Esophagus muscularis mucosa (tissue), 4 donors: ENCODE results near the gene C6orf163. TPM values are rescaled to one million over a fixed set of nuclear protein-coding genes. Genes with fewer than 3 reads are reported as not detected.

Source experiments
- DNase-seq: peaks from one replicate; pipeline ENCODE4 v3.0.0-alpha.2; 2017; ENCODE audit errors: extremely low spot score
- H3K27ac ChIP-seq, 4 donors: fragments of 200-600 bp; sonication (generic); replicated peaks in 1 of 4; 1 replicate in 3 of 4; 2 replicates in 1 of 4; pipeline ENCODE4 v1.5.1; 2016 to 2019; ENCODE audit warnings: mild to moderate bottlenecking in 1 of 4
- H3K27me3 ChIP-seq, 4 donors: fragments of 200-600 bp; sonication (generic); one replicate each; pipeline versions ENCODE4 v1.5.1 to v1.6.0; 2016 to 2019
- H3K36me3 ChIP-seq, 4 donors: fragments of 200-600 bp; sonication (generic); one replicate each; pipeline ENCODE4 v1.5.1; 2016 to 2019
- H3K4me1 ChIP-seq, 4 donors: fragments of 200-600 bp; sonication (generic); one replicate each; pipeline ENCODE4 v1.5.1; 2016 to 2019
- H3K4me3 ChIP-seq, 4 donors: fragments of 200-600 bp; sonication (generic); 1 replicate in 2 of 4; 2 replicates in 2 of 4; pipeline ENCODE4 v1.5.1; 2016 to 2019; ENCODE audit warnings: mild to moderate bottlenecking in 4 of 4, moderate library complexity in 1 of 4
- H3K9me3 ChIP-seq, 4 donors: fragments of 200-600 bp; sonication (generic); 1 replicate in 3 of 4; 2 replicates in 1 of 4; pipeline ENCODE4 v1.5.1; 2016 to 2019
- CTCF ChIP-seq, 3 experiments: fragments of 200-600 bp in 2 of 3; fragments of 450-650 bp in 1 of 3; sonication (generic) in 2 of 3; IDR thresholded peaks; one replicate each; pipeline ENCODE4 v1.5.1; 2017 to 2019; ENCODE audit warnings: antibody characterized with exemption in 3 of 3, mild to moderate bottlenecking in 2 of 3, moderate library complexity in 1 of 3
- EP300 ChIP-seq: sonication (generic); formaldehyde crosslinking; IDR thresholded peaks from one replicate; pipeline ENCODE4 v1.6.1; 2017; ENCODE audit warnings: antibody characterized with exemption
- POLR2A ChIP-seq: fragments of 450-650 bp; IDR thresholded peaks from one replicate; pipeline ENCODE4 v1.6.1; 2017; ENCODE audit warnings: antibody characterized with exemption, moderate library complexity, mild to moderate bottlenecking, low read depth
- POLR2AphosphoS5 ChIP-seq, 2 donors: sonication (generic); formaldehyde crosslinking; IDR thresholded peaks; one replicate each; pipeline ENCODE4 v1.6.1; 2017; ENCODE audit warnings: antibody characterized with exemption in 2 of 2
- WGBS: methylation state at CpG from one replicate; pipeline ENCODE4 v1.1.5; 2018; 5-methylcytosine and 5-hydroxymethylcytosine counted together
- intact Hi-C: fragments of 100-400 bp; cut with DNase I; formaldehyde crosslinking; loops from one replicate; pipeline ENCODE4 v1.15.1; 2023
- total RNA-seq, 4 donors: library from RNA; depleted of rRNA; stranded (reverse); fragments of >200 nt; gene quantifications; one replicate each; pipeline versions ENCODE4 v1.1.0 to v1.2.1, GENCODE V29; 2016

C6orf163 gene
- total RNA-seq, 4 donors from 2014 or later: 0.99 to 2.7 (median 1.8) TPM

GRCh38 chr6:87341158-87341557, 3.5 kb upstream of the C6orf163 start:
- no peaks in the 10 kb centered on the region for H3K9me3 ChIP-seq
- no peak overlapping the region for H3K4me3 ChIP-seq
- WGBS: 90% methylated on average over 2 of the region's 2 CpGs
- H3K36me3 ChIP-seq: peaks cover 0 to 7% (median 0%) of the 10 kb centered on the region in 4 donors
- no peak overlapping the region for H3K27ac ChIP-seq
- no peaks in the 10 kb centered on the region for H3K27me3 ChIP-seq
- no peak for DNase-seq
- no peaks in the 10 kb centered on the region for H3K4me1 ChIP-seq
- intact Hi-C loops: no loop called here
- no peak for TF ChIP-seq CTCF (IDR thresholded peaks at IDR 0.05)
- TF ChIP-seq POLR2AphosphoS5 (IDR thresholded peaks at IDR 0.05): no peak
- TF ChIP-seq EP300: no peak
- no peak for TF ChIP-seq POLR2A

- H3K4me1 ChIP-seq: no peaks in the 10 kb centered on the region
- H3K9me3 ChIP-seq: no peaks in the 10 kb centered on the region
- no peak overlapping the region for H3K4me3 ChIP-seq
- 100% methylated on average over 1 of the region's 1 CpG for WGBS
- H3K27me3 ChIP-seq: no peaks in the 10 kb centered on the region
- no peak for DNase-seq
- intact Hi-C loops: no loop called here
- no peak for TF ChIP-seq CTCF (IDR thresholded peaks at IDR 0.05)
- H3K36me3 ChIP-seq: peaks cover 0 to 7% (median 0%) of the 10 kb centered on the region in 4 donors
- H3K27ac ChIP-seq: no peak overlapping the region
These were observed 2.7 kb upstream of the C6orf163 start for GRCh38 chr6:87341899-87342298.

GRCh38 chr6:87342829-87343228, 1.8 kb upstream of the C6orf163 start:
- Histone ChIP-seq H3K4me1 (no peaks in the 10 kb centered on the region), H3K27me3 (no peaks in the 10 kb centered on the region), H3K27ac (no peak overlapping the region), H3K4me3 (no peak overlapping the region), H3K9me3 (no peaks in the 10 kb centered on the region), H3K36me3 (peaks cover 0 to 7% (median 0%) of the 10 kb centered on the region in 4 donors)
- no peak for DNase-seq
- intact Hi-C loops: no loop called here
- TF ChIP-seq POLR2A (no peak), CTCF (IDR thresholded peaks at IDR 0.05) (no peak), POLR2AphosphoS5 (IDR thresholded peaks at IDR 0.05) (no peak), EP300 (no peak)

GRCh38 chr6:87346700-87347099, 2.1 kb downstream of the C6orf163 start:
- no peak overlapping the region for H3K27ac ChIP-seq
- no peak for TF ChIP-seq POLR2AphosphoS5 (IDR thresholded peaks at IDR 0.05)
- no peak for TF ChIP-seq POLR2A
- no peak for TF ChIP-seq EP300
- TF ChIP-seq CTCF (IDR thresholded peaks at IDR 0.05): no peak
- no peak for DNase-seq
- no peak overlapping the region for H3K4me3 ChIP-seq
- H3K27me3 ChIP-seq: no peaks in the 10 kb centered on the region
- peaks cover 0 to 7% (median 0%) of the 10 kb centered on the region in 4 donors for H3K36me3 ChIP-seq
- intact Hi-C loops: no loop called here
- 92% methylated on average over 3 of the region's 3 CpGs for WGBS
- H3K9me3 ChIP-seq: no peaks in the 10 kb centered on the region
- H3K4me1 ChIP-seq: no peaks in the 10 kb centered on the region

- TF ChIP-seq POLR2AphosphoS5 (IDR thresholded peaks at IDR 0.05) (no peak), POLR2A (no peak), CTCF (IDR thresholded peaks at IDR 0.05) (no peak), EP300 (no peak)
- Histone ChIP-seq H3K4me3 (no peak overlapping the region), H3K9me3 (no peaks in the 10 kb centered on the region), H3K27ac (no peak overlapping the region), H3K4me1 (no peaks in the 10 kb centered on the region), H3K27me3 (no peaks in the 10 kb centered on the region), H3K36me3 (peaks cover 0 to 4% (median 0%) of the 10 kb centered on the region in 4 donors)
- intact Hi-C loops: no loop called here
- 96% methylated on average over 2 of the region's 2 CpGs for WGBS
- no peak for DNase-seq
These were observed 5.3 kb downstream of the C6orf163 start for GRCh38 chr6:87349896-87350295.
